Right lobe of liver (tissue), 6 donors: ENCODE data around the gene SLC22A1. TPM values are rescaled to one million over a fixed set of nuclear protein-coding genes. Genes with fewer than 3 reads are reported as not detected.

Source experiments
- ATAC-seq, 4 donors: fragments of 200-7000 bp; cut with Tn5 transposase; one replicate each; pipeline ENCODE4 v1.9.1; 2020; ENCODE audit warnings: mild to moderate bottlenecking in 4 of 4, moderate library complexity in 4 of 4
- DNase-seq, 3 donors: peaks; one replicate each; pipeline ENCODE4 v3.0.0-alpha.2; 2020
- H3K27ac ChIP-seq, 3 donors: fragments of 200-600 bp; one replicate each; pipeline ENCODE4 v1.8.0; 2022
- H3K27me3 ChIP-seq, 2 donors: fragments of 200-600 bp; one replicate each; pipeline ENCODE4 v1.8.0; 2022
- H3K36me3 ChIP-seq, 4 donors: fragments of 200-600 bp; sonication (generic) in 1 of 4; one replicate each; pipeline versions ENCODE4 v1.5.1 to v1.8.0; 2017 to 2022; ENCODE audit warnings: control low read depth in 1 of 4
- H3K4me1 ChIP-seq, 4 donors: fragments of 200-600 bp; sonication (generic) in 1 of 4; one replicate each; pipeline versions ENCODE4 v1.5.1 to v1.8.0; 2017 to 2022; ENCODE audit warnings: control low read depth in 1 of 4
- H3K4me3 ChIP-seq, 3 donors: fragments of 200-600 bp; one replicate each; pipeline ENCODE4 v1.8.0; 2022
- H3K9me3 ChIP-seq, 4 donors: fragments of 200-600 bp; sonication (generic) in 1 of 4; one replicate each; pipeline versions ENCODE4 v1.5.1 to v1.8.0; 2017 to 2022; ENCODE audit warnings: control low read depth in 1 of 4
- CTCF ChIP-seq, 4 donors: fragments of 200-600 bp in 3 of 4; fragments of 450-650 bp in 1 of 4; IDR thresholded peaks; one replicate each; pipeline versions ENCODE4 v1.5.1 to v1.8.0; 2016 to 2022; ENCODE audit warnings: antibody characterized with exemption in 4 of 4, mild to moderate bottlenecking in 2 of 4
- POLR2A ChIP-seq: fragments of 450-650 bp; IDR thresholded peaks from one replicate; pipeline ENCODE4 v1.6.1; 2017; ENCODE audit warnings: antibody characterized with exemption, mild to moderate bottlenecking
- whole genome bisulfite sequencing: methylation state at CpG from one replicate; pipeline ENCODE4 v1.1.6; 2018; ENCODE audit warnings: low coverage, low lambda C conversion rate; ENCODE audit not compliant: insufficient coverage; ENCODE audit errors: missing lambda C conversion rate; 5-methylcytosine and 5-hydroxymethylcytosine counted together
- intact Hi-C, 2 donors: fragments of 100-400 bp; cut with DNase I; formaldehyde crosslinking; loops; one replicate each; pipeline versions ENCODE4 v1.11.2 to v1.14.1; 2022
- total RNA-seq, 6 experiments: library from RNA; depleted of rRNA in 2 of 6; stranded (reverse); fragments of >200 nt in 2 of 6; fragmentation: NEBNext Ultra II Directional in 3 of 6; extraction: Animal tissue kit (Norgen Biotek cat#: 25700) in 3 of 6; gene quantifications; one replicate each; pipeline versions ENCODE4 v1.1.0 to v1.2.4, GENCODE V29; 2016 to 2023
- donor health status: DM: no; HTN: yes; CAD: no.
- donor health status: DM: no; HTN: no; CAD: no.
- donor health status: DM: no; HTN: no; CAD: no.
- donor health status: DM: no; HTN: yes; CAD: no.
- donor health status: DM: no; HTN: yes; CAD: no.

SLC22A1 gene
- total RNA-seq, 6 experiments from 2014 or later = 190 to 1,656 (median 769) TPM

- intact Hi-C loops = no loop called here
- H3K4me1 ChIP-seq = peaks cover 0 to 16% (median 0%) of the 10 kb centered on the region in 4 donors
- ATAC-seq (no peak), DNase-seq (no peak)
- TF ChIP-seq POLR2A (no peak), CTCF (IDR thresholded peaks at IDR 0.05) (no peak)
- WGBS = 94% methylated on average over 2 of the region's 5 CpGs
- no peaks in the 10 kb centered on the region for H3K9me3 ChIP-seq
- H3K4me3 ChIP-seq = no peak overlapping the region
- H3K27ac ChIP-seq = no peak overlapping the region
- H3K36me3 ChIP-seq = no peaks in the 10 kb centered on the region
- H3K27me3 ChIP-seq = no peaks in the 10 kb centered on the region
These were observed 2.9 kb upstream of the SLC22A1 start for GRCh38 chr6:160118620-160119229.

- H3K27me3 ChIP-seq = no peaks in the 10 kb centered on the region
- peaks cover 0 to 16% (median 2%) of the 10 kb centered on the region in 4 donors for H3K4me1 ChIP-seq
- no peak for TF ChIP-seq POLR2A
- peak overlapping the region in 2 of 3 donors; percentile 76 to 85 for H3K4me3 ChIP-seq
- intact Hi-C loops = no loop called here
- DNase-seq = no peak
- no peaks in the 10 kb centered on the region for H3K36me3 ChIP-seq
- H3K27ac ChIP-seq = peak overlapping the region; percentile 91 to 99 (median 97)
- H3K9me3 ChIP-seq = no peaks in the 10 kb centered on the region
- peak; percentile 25 to 45 (median 40) for ATAC-seq
- WGBS = 29% methylated on average over 1 of the region's 1 CpG
These were observed 1.5 kb upstream of the SLC22A1 start for GRCh38 chr6:160120087-160120486.

- DNase-seq = peak in 2 of 3 donors; percentile 54 to 72
- ATAC-seq = peak; percentile 24 to 51 (median 36)
These were observed 366 bp downstream of the SLC22A1 start for GRCh38 chr6:160121981-160122380.

GRCh38 chr6:160122744-160123143 is 1.1 kb downstream of the SLC22A1 start:
- H3K27ac ChIP-seq = peak overlapping the region; percentile 91 to 99 (median 97)
- TF ChIP-seq POLR2A (peak; percentile 47), CTCF (IDR thresholded peaks at IDR 0.05) (no peak)
- DNase-seq = peak in 1 of 3 donors; percentile 54
- no peaks in the 10 kb centered on the region for H3K36me3 ChIP-seq
- 35% methylated on average over 5 of the region's 5 CpGs for WGBS
- ATAC-seq = peak; percentile 7 to 62 (median 12)
- intact Hi-C loops = no loop called here
- H3K4me3 ChIP-seq = peak overlapping the region; percentile 24 to 85 (median 76)
- H3K4me1 ChIP-seq = peaks cover 0 to 24% (median 6%) of the 10 kb centered on the region in 4 donors
- no peaks in the 10 kb centered on the region for H3K27me3 ChIP-seq
- H3K9me3 ChIP-seq = no peaks in the 10 kb centered on the region

More at GRCh38 chr6:160121981-160122380, 366 bp downstream of the SLC22A1 start:
- peaks cover 0 to 17% (median 2%) of the 10 kb centered on the region in 4 donors for H3K4me1 ChIP-seq
- H3K4me3 ChIP-seq = peak overlapping the region; percentile 24 to 85 (median 76)
- intact Hi-C loops = no loop called here
- peak overlapping the region; percentile 91 to 99 (median 97) for H3K27ac ChIP-seq
- no peak for TF ChIP-seq CTCF (IDR thresholded peaks at IDR 0.05)
- no peak for TF ChIP-seq POLR2A
- no peaks in the 10 kb centered on the region for H3K36me3 ChIP-seq
- H3K27me3 ChIP-seq = no peaks in the 10 kb centered on the region
- WGBS = no CpG with 5 or more reads among the region's 14 CpGs
- H3K9me3 ChIP-seq = no peaks in the 10 kb centered on the region

GRCh38 chr6:160124007-160124406 is 2.4 kb downstream of the SLC22A1 start:
- Histone ChIP-seq H3K9me3 (no peaks in the 10 kb centered on the region), H3K4me3 (peak overlapping the region; percentile 24 to 85 (median 76)), H3K27ac (peak overlapping the region; percentile 91 to 99 (median 97)), H3K36me3 (peaks cover 0 to 8% (median under 1%) of the 10 kb centered on the region in 4 donors), H3K4me1 (peaks cover 0 to 37% (median 11%) of the 10 kb centered on the region in 4 donors), H3K27me3 (no peaks in the 10 kb centered on the region)
- DNase-seq (peak in 1 of 3 donors; percentile 76), ATAC-seq (peak; percentile 8 to 64 (median 53))
- no peak for TF ChIP-seq CTCF (IDR thresholded peaks at IDR 0.05)
- peak; percentile 47 for TF ChIP-seq POLR2A
- intact Hi-C loops = no loop called here
- WGBS = 22% methylated on average over 1 of the region's 2 CpGs
